B cell (primary cell): ENCODE results near the gene SOCS3. TPM values are rescaled to one million over a fixed set of nuclear protein-coding genes. Genes with fewer than 3 reads are reported as not detected.
A peak's percentile ranks its signal among the peaks of the same experiment; 100 is the strongest.

Experiments
- ATAC-seq: fragments of 200-7000 bp; cut with Tn5 transposase; one replicate; pipeline ENCODE4 v1.10.0; 2021; ENCODE audit warnings: low read depth, mild to moderate bottlenecking, moderate number of reproducible peaks, moderate library complexity
- CTCF ChIA-PET: fragments of 350-600 bp; sonication (Branson Sonifier 250); formaldehyde crosslinking; loops from one replicate; lab custom pipeline; 2021; ENCODE audit warnings: antibody characterized with exemption, inconsistent platforms; lab: Charles Lee
- POLR2A ChIA-PET: fragments of 350-600 bp; sonication (Branson Sonifier 250); formaldehyde crosslinking; loops from one replicate; lab custom pipeline; 2021; ENCODE audit warnings: antibody characterized with exemption; lab: Charles Lee
- DNase-seq: peaks from one replicate; pipeline ENCODE4 v3.0.0; 2013
- H2AFZ ChIP-seq: 2 replicates; pipeline ENCODE4 v1.6.1; 2012; ENCODE audit warnings: mild to moderate bottlenecking, low read depth, low read length; ENCODE audit not compliant: insufficient read depth, poor library complexity, severe bottlenecking
- H3K27ac ChIP-seq, 2 donors: 1 replicate in 1 of 2; 2 replicates in 1 of 2; pipeline ENCODE4 v1.5.1; 2012 to 2013; ENCODE audit warnings: low read length in 2 of 2, mild to moderate bottlenecking in 2 of 2, moderate library complexity in 1 of 2
- H3K27me3 ChIP-seq, 4 experiments: fragments of 200-600 bp in 1 of 4; sonication (generic) in 1 of 4; replicated peaks in 1 of 4; 1 replicate in 2 of 4; 2 replicates in 2 of 4; pipeline versions ENCODE4 v1.6.1 to v1.7.0; 2013 to 2016; ENCODE audit warnings: low read length in 3 of 4, mild to moderate bottlenecking in 2 of 4, mixed read lengths in 1 of 4, moderate library complexity in 1 of 4; ENCODE audit not compliant: insufficient read depth in 4 of 4, control insufficient read depth in 3 of 4; ENCODE audit errors: control extremely low read depth in 1 of 4
- H3K36me3 ChIP-seq, 2 experiments: replicated peaks in 1 of 2; 1 replicate in 1 of 2; 2 replicates in 1 of 2; pipeline versions ENCODE4 v1.6.1 to v1.7.1; 2013; ENCODE audit warnings: low read length in 1 of 2; ENCODE audit not compliant: insufficient read depth in 2 of 2, control insufficient read depth in 1 of 2; ENCODE audit errors: control extremely low read depth in 1 of 2, extremely low read depth in 1 of 2
- H3K4me1 ChIP-seq, 2 donors: fragments of 200-600 bp in 1 of 2; sonication (generic) in 1 of 2; 1 replicate in 1 of 2; 2 replicates in 1 of 2; pipeline versions ENCODE4 v1.5.1 to v1.6.1; 2013 to 2017; ENCODE audit warnings: low read length in 2 of 2; ENCODE audit not compliant: control insufficient read depth in 2 of 2, insufficient read depth in 2 of 2
- H3K4me2 ChIP-seq: replicated peaks from 2 replicates; pipeline ENCODE3; 2012; ENCODE audit warnings: mild to moderate bottlenecking, low read depth, low read length; ENCODE audit not compliant: poor library complexity, severe bottlenecking
- H3K4me3 ChIP-seq, 5 experiments: fragments of 200-600 bp in 1 of 5; sonication (generic) in 1 of 5; 1 replicate in 3 of 5; 2 replicates in 2 of 5; pipeline versions ENCODE4 v1.5.1 to v1.7.0; 2011 to 2016; ENCODE audit warnings: low read length in 4 of 5, mild to moderate bottlenecking in 4 of 5, low read depth in 2 of 5, control low read depth in 1 of 5, moderate library complexity in 1 of 5; ENCODE audit not compliant: insufficient read depth in 1 of 5; ENCODE audit errors: control extremely low read depth in 1 of 5, extremely low read depth in 1 of 5
- H3K79me2 ChIP-seq: fragments of 200-600 bp; sonication (generic); one replicate; pipeline ENCODE4 v1.6.0; 2016; ENCODE audit warnings: low read length; ENCODE audit not compliant: control insufficient read depth, insufficient read depth
- H3K9ac ChIP-seq: fragments of 200-600 bp; sonication (generic); 2 replicates; pipeline ENCODE4 v1.6.1; 2017; ENCODE audit warnings: mild to moderate bottlenecking, low read length, moderate library complexity
- H3K9me3 ChIP-seq, 3 donors: one replicate each; pipeline versions ENCODE4 v1.6.1 to v1.7.1; 2013; ENCODE audit warnings: low read length in 2 of 3; ENCODE audit not compliant: control insufficient read depth in 2 of 3, insufficient read depth in 1 of 3; ENCODE audit errors: control extremely low read depth in 1 of 3
- H4K20me1 ChIP-seq: 2 replicates; pipeline ENCODE4 v1.6.0; 2012; ENCODE audit warnings: mild to moderate bottlenecking, low read length; ENCODE audit not compliant: insufficient read depth, control insufficient read depth, poor library complexity, severe bottlenecking
- H3K27ac Mint-ChIP-seq: one replicate; pipeline ENCODE4 v1.8.0; 2021; ENCODE audit warnings: mixed read lengths
- H3K27me3 Mint-ChIP-seq: one replicate; pipeline ENCODE4 v1.8.0; 2021; ENCODE audit warnings: mixed read lengths
- H3K4me1 Mint-ChIP-seq: one replicate; pipeline ENCODE4 v1.8.0; 2021; ENCODE audit warnings: mixed read lengths
- H3K4me3 Mint-ChIP-seq: one replicate; pipeline ENCODE4 v1.8.0; 2021; ENCODE audit warnings: mixed read lengths
- H3K9me3 Mint-ChIP-seq: one replicate; pipeline ENCODE4 v1.8.0; 2022; ENCODE audit warnings: mixed read lengths; ENCODE audit not compliant: insufficient read depth
- EZH2 ChIP-seq: IDR thresholded peaks from 2 replicates; pipeline ENCODE4 v1.6.1; 2012; ENCODE audit warnings: borderline replicate concordance, low read depth, mild to moderate bottlenecking, moderate library complexity, low read length; ENCODE audit not compliant: insufficient read depth, poor library complexity, severe bottlenecking
- WGBS: methylation state at CpG from one replicate; pipeline ENCODE4 v1.1.5; 2013; ENCODE audit warnings: missing lambda C conversion rate; ENCODE audit not compliant: insufficient coverage; 5-methylcytosine and 5-hydroxymethylcytosine counted together
- intact Hi-C: fragments of 100-400 bp; cut with micrococcal nuclease; formaldehyde crosslinking; loops from one replicate; pipeline ENCODE4 v1.10.0; 2022
- polyA plus RNA-seq: library from polyadenylated mRNA; depleted of rRNA; stranded (reverse); fragments of >200 nt; gene quantifications from 2 replicates; pipeline ENCODE4 v1.2.3, GENCODE V29; 2012
- total RNA-seq, 2 donors: library from RNA; stranded (reverse); fragments of 120-200 nt in 1 of 2; gene quantifications; 1 replicate in 1 of 2; 2 replicates in 1 of 2; pipeline versions ENCODE4 v1.2.3 to v1.2.4, GENCODE V29; 2013 to 2022
- TF ChIP-seq, protein P1 (sequence below): fragments of 200-600 bp; IDR thresholded peaks from one replicate; pipeline ENCODE4 v1.8.0; 2022; ENCODE audit warnings: antibody characterized with exemption, mild to moderate bottlenecking

The SOCS3 gene
- total and polyA plus RNA-seq, 2 donors (not counting 1 experiment from before 2014, with no cell fraction given): 41.8 to 67.6 TPM

DNA sequence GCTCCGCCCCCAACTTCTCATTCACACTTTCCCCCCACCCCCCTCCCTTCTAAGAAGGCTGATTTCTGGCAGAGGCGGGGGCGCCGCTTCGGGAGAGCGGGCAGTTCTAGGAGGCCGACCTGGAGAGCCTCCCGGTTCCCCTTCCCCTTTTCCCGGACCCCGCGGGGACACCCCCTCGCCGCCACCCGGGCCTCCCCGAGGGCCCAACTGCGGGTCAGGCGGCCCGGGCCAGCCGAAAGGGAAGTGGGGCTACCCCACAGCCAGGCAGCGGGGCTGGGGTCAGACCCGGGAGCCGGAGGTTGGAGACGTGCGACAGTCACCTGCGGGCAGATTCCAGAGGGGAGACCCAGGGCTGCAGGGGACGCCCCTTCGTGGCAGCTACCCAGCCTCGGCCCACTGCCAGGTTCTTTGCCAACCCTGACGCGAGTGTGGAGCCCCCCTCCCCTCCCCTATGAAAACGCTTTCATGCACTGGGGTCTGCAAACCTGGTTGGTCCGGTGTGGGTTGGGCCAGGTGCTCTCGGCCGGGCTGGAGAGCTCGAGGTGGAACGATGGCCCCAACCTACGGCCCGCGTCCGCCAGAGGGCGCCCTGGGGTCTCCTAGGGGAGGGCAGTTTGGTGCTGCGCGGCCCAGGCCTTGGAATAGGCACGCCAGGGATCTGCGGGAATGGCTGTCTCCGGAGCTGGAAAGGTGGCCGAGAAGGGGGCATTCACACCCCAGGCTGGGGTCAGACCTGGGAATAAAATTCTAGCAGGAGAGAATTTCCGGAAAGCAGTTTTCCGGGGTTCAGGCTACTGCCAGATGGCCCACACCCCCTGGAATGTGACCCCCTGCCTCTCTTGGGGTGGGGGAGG lies 721 bp upstream of the SOCS3 start:
- Mint-ChIP-seq H3K4me1 (peaks cover 39% of the 10 kb centered on the region), H3K27me3 (peaks cover 20% of the 10 kb centered on the region), H3K27ac (peak overlapping the region; percentile 90), H3K4me3 (peak overlapping the region; percentile 91), H3K9me3 (no peaks in the 10 kb centered on the region)
- WGBS: 4% methylated on average over 48 of the region's 49 CpGs
- peaks cover 13% of the 10 kb centered on the region for H4K20me1 ChIP-seq
- CTCF ChIA-PET: interaction anchor here (0.6 to 9.1 kb wide), 25 partner anchors 9 to 492 kb away, joined by 3 to 171 read pairs (median 5); partner anchors contain the start of gene PGS1
- DNase-seq: peak; percentile 88
- H3K36me3 ChIP-seq: peaks cover 0 to 4% of the 10 kb centered on the region in 2 experiments
- H3K9ac ChIP-seq: peak overlapping the region; percentile 64
- H2AFZ ChIP-seq: peak overlapping the region; percentile 78
- peaks cover 39 to 52% of the 10 kb centered on the region in 2 donors for H3K4me1 ChIP-seq
- H3K27ac ChIP-seq: peak overlapping the region; percentile 8 to 66
- intact Hi-C loops: loop anchor here (1.0 to 2.0 kb wide), 10 partner anchors 17 to 230 kb away; partner anchors contain the start of genes PGS1 and TMC8
- TF ChIP-seq, protein P1, sequence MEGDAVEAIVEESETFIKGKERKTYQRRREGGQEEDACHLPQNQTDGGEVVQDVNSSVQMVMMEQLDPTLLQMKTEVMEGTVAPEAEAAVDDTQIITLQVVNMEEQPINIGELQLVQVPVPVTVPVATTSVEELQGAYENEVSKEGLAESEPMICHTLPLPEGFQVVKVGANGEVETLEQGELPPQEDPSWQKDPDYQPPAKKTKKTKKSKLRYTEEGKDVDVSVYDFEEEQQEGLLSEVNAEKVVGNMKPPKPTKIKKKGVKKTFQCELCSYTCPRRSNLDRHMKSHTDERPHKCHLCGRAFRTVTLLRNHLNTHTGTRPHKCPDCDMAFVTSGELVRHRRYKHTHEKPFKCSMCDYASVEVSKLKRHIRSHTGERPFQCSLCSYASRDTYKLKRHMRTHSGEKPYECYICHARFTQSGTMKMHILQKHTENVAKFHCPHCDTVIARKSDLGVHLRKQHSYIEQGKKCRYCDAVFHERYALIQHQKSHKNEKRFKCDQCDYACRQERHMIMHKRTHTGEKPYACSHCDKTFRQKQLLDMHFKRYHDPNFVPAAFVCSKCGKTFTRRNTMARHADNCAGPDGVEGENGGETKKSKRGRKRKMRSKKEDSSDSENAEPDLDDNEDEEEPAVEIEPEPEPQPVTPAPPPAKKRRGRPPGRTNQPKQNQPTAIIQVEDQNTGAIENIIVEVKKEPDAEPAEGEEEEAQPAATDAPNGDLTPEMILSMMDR: peak; percentile 92
- no peak for TF ChIP-seq EZH2
- H3K9me3 ChIP-seq: peaks cover 0 to under 1% (median 0%) of the 10 kb centered on the region in 3 donors
- POLR2A ChIA-PET: interaction anchor here (0.6 to 1.9 kb wide), 8 partner anchors 22 to 267 kb away, joined by 3 to 14 read pairs (median 3); partner anchors contain the start of genes AFMID and TK1
- peaks cover 0 to 35% (median 7%) of the 10 kb centered on the region in 4 experiments for H3K27me3 ChIP-seq
- H3K4me3 ChIP-seq: peak overlapping the region in 4 of 5 experiments; percentile 41 to 76 (median 64)
- no peaks in the 10 kb centered on the region for H3K79me2 ChIP-seq
- peak overlapping the region; percentile 98 for H3K4me2 ChIP-seq
- ATAC-seq: peak; percentile 28
